SK-N-SH (cell line): Measurements from ENCODE around the gene CEBPZ. TPM values are rescaled to one million over a fixed set of nuclear protein-coding genes. Genes with fewer than 3 reads are reported as not detected.

Experiments
- CTCF ChIA-PET: fragments of 300-600, 350-600 bp; formaldehyde crosslinking; extraction: SDS; loops from one replicate; lab custom pipeline; 2021; lab: Yijun Ruan, JAX
- POLR2A ChIA-PET: fragments of 350-600 bp; sonication (Branson Sonifier 250); formaldehyde crosslinking; extraction: SDS; loops from one replicate; lab custom pipeline; 2020; ENCODE audit warnings: antibody characterized with exemption, inconsistent platforms; lab: Yijun Ruan, JAX
- DNase-seq: peaks from one replicate; pipeline ENCODE4 v3.0.0; 2012
- H2AFZ ChIP-seq: fragments of 200-600 bp; sonication (generic); 2 replicates; pipeline ENCODE4 v1.8.1; 2016; ENCODE audit warnings: antibody characterized with exemption, mild to moderate bottlenecking, low read depth
- H3F3A ChIP-seq: fragments of 200-600 bp; sonication (generic); replicated peaks from 2 replicates; pipeline ENCODE3; 2016; ENCODE audit warnings: antibody characterized with exemption, mild to moderate bottlenecking; ENCODE audit not compliant: insufficient read depth
- H3K27ac ChIP-seq, 2 experiments: fragments of 200-500 bp in 1 of 2; fragments of 200-600 bp in 1 of 2; sonication (Bioruptor generic) in 1 of 2; sonication (generic), shearing (Covaris generic) in 1 of 2; 2 replicates each; pipeline versions ENCODE4 v1.5.1 to v1.6.1; 2014 to 2016; ENCODE audit warnings: low read depth in 2 of 2, inconsistent platforms in 1 of 2, low read length in 1 of 2, mild to moderate bottlenecking in 1 of 2, mixed read lengths in 1 of 2
- H3K27me3 ChIP-seq: fragments of 200-600 bp; sonication (generic), shearing (Covaris generic); 2 replicates; pipeline ENCODE4 v1.6.1; 2016; ENCODE audit warnings: mixed run types; ENCODE audit not compliant: insufficient read depth
- H3K36me3 ChIP-seq, 2 experiments: fragments of 200-500 bp in 1 of 2; fragments of 200-600 bp in 1 of 2; sonication (Bioruptor generic) in 1 of 2; sonication (generic) in 1 of 2; replicated peaks in 1 of 2; 2 replicates each; pipeline versions ENCODE3 to v1.5.1; 2014 to 2016; ENCODE audit warnings: low read length in 1 of 2, mild to moderate bottlenecking in 1 of 2; ENCODE audit not compliant: insufficient read depth in 2 of 2, control insufficient read depth in 1 of 2
- H3K4me1 ChIP-seq, 2 experiments: fragments of 200-500 bp in 1 of 2; fragments of 200-600 bp in 1 of 2; sonication (Bioruptor generic) in 1 of 2; sonication (generic), shearing (Covaris generic) in 1 of 2; 2 replicates each; pipeline versions ENCODE4 v1.5.1 to v1.6.1; 2014 to 2016; ENCODE audit warnings: low read depth in 1 of 2, low read length in 1 of 2, mixed run types in 1 of 2; ENCODE audit not compliant: insufficient read depth in 2 of 2, control insufficient read depth in 1 of 2
- H3K4me2 ChIP-seq: fragments of 200-600 bp; sonication (generic), shearing (Covaris generic); 2 replicates; pipeline ENCODE4 v1.6.1; 2017; ENCODE audit warnings: mixed run types
- H3K4me3 ChIP-seq, 2 experiments: fragments of 200-500 bp in 1 of 2; fragments of 200-600 bp in 1 of 2; sonication (Bioruptor generic) in 1 of 2; sonication (generic), shearing (Covaris generic) in 1 of 2; 2 replicates each; pipeline versions ENCODE4 v1.5.1 to v1.8.1; 2014 to 2016; ENCODE audit warnings: low read depth in 2 of 2, inconsistent platforms in 1 of 2, low read length in 1 of 2, mild to moderate bottlenecking in 1 of 2, mixed read lengths in 1 of 2, moderate library complexity in 1 of 2
- H3K79me2 ChIP-seq: fragments of 200-600 bp; sonication (generic); 2 replicates; pipeline ENCODE4 v1.8.1; 2017; ENCODE audit warnings: mild to moderate bottlenecking; ENCODE audit not compliant: insufficient read depth
- H3K9ac ChIP-seq: fragments of 200-600 bp; sonication (generic); 2 replicates; pipeline ENCODE4 v1.6.1; 2017; ENCODE audit warnings: mixed run types
- H3K9me2 ChIP-seq: fragments of 200-600 bp; sonication (generic); 2 replicates; pipeline ENCODE4 v1.6.1; 2017; ENCODE audit warnings: mixed run types
- H3K9me3 ChIP-seq: fragments of 200-600 bp; sonication (generic); 2 replicates; pipeline ENCODE4 v1.6.1; 2017; ENCODE audit warnings: mixed run types, mild to moderate bottlenecking, moderate library complexity
- H4K20me1 ChIP-seq: fragments of 200-600 bp; sonication (generic); 2 replicates; pipeline ENCODE4 v1.6.1; 2017; ENCODE audit warnings: mild to moderate bottlenecking, mixed run types; ENCODE audit not compliant: insufficient read depth
- CTCF ChIP-seq: fragments of 200-600 bp; sonication (generic); IDR thresholded peaks from 2 replicates; pipeline ENCODE4 v1.6.1; 2017; ENCODE audit warnings: antibody characterized with exemption, mild to moderate bottlenecking, moderate library complexity
- ELF1 ChIP-seq: IDR thresholded peaks from 2 replicates; pipeline ENCODE4 v1.4.0; 2012
- EP300 ChIP-seq, 2 experiments: IDR thresholded peaks; 2 replicates each; pipeline versions ENCODE4 v1.4.0 to v1.6.1; 2012; ENCODE audit warnings: borderline replicate concordance in 1 of 2, low read depth in 1 of 2, low read length in 1 of 2
- EZH2phosphoT487 ChIP-seq: fragments of 200-600 bp; sonication (generic); IDR thresholded peaks from 2 replicates; pipeline ENCODE4 v1.6.1; 2017; ENCODE audit warnings: low read depth, mixed run types, mild to moderate bottlenecking, antibody characterized with exemption, moderate library complexity, borderline replicate concordance
- FOXJ3 ChIP-seq: sonication (generic); formaldehyde crosslinking; IDR thresholded peaks from 2 replicates; pipeline ENCODE4 v1.5.1; 2020; ENCODE audit warnings: mild to moderate bottlenecking, missing genetic modification reagents
- FOXM1 ChIP-seq: IDR thresholded peaks from 2 replicates; pipeline ENCODE4 v1.4.0; 2012; ENCODE audit warnings: low read depth, mild to moderate bottlenecking
- GABPA ChIP-seq: IDR thresholded peaks from 2 replicates; pipeline ENCODE4 v1.4.0; 2012; ENCODE audit warnings: low read depth, mild to moderate bottlenecking
- JUND ChIP-seq: IDR thresholded peaks from 2 replicates; pipeline ENCODE4 v1.4.0; 2012
- MXI1 ChIP-seq: IDR thresholded peaks from 2 replicates; pipeline ENCODE4 v1.6.1; 2012; ENCODE audit warnings: mild to moderate bottlenecking, low read depth, low read length, improper control_type of control experiment
- NFIC ChIP-seq: IDR thresholded peaks from 2 replicates; pipeline ENCODE4 v1.4.0; 2012; ENCODE audit warnings: borderline replicate concordance
- NRF1 ChIP-seq: IDR thresholded peaks from 2 replicates; pipeline ENCODE4 v1.6.1; 2012; ENCODE audit warnings: low read depth, mild to moderate bottlenecking, low read length
- POLR2AphosphoS5 ChIP-seq: IDR thresholded peaks from 2 replicates; pipeline ENCODE4 v1.6.1; 2012; ENCODE audit warnings: low read depth, low read length
- RCOR1 ChIP-seq: fragments of 150-350 bp; IDR thresholded peaks from 2 replicates; pipeline ENCODE4 v1.6.1; 2017; ENCODE audit warnings: antibody characterized with exemption, low read length
- REST ChIP-seq: IDR thresholded peaks from 2 replicates; pipeline ENCODE4 v1.6.1; 2012; ENCODE audit warnings: mild to moderate bottlenecking, low read depth, low read length, moderate library complexity
- RFX5 ChIP-seq: IDR thresholded peaks from 2 replicates; pipeline ENCODE4 v1.6.1; 2012; ENCODE audit warnings: mild to moderate bottlenecking, improper control_type of control experiment, low read length
- RXRA ChIP-seq: IDR thresholded peaks from 2 replicates; pipeline ENCODE4 v1.4.0; 2012; ENCODE audit warnings: low read depth, mild to moderate bottlenecking, borderline replicate concordance
- SIN3A ChIP-seq: IDR thresholded peaks from 2 replicates; pipeline ENCODE4 v1.6.1; 2012; ENCODE audit warnings: low read depth, mild to moderate bottlenecking, low read length, moderate library complexity, borderline replicate concordance
- SMC3 ChIP-seq: IDR thresholded peaks from 2 replicates; pipeline ENCODE4 v1.6.1; 2012; ENCODE audit warnings: low read depth, low read length, improper control_type of control experiment
- TAF1 ChIP-seq: IDR thresholded peaks from 2 replicates; pipeline ENCODE4 v1.6.1; 2012; ENCODE audit warnings: low read depth, mild to moderate bottlenecking, low read length, moderate library complexity, borderline replicate concordance
- TEAD4 ChIP-seq: IDR thresholded peaks from 2 replicates; pipeline ENCODE4 v1.4.0; 2012; ENCODE audit warnings: mild to moderate bottlenecking, borderline replicate concordance; ENCODE audit not compliant: insufficient read depth
- USF1 ChIP-seq: IDR thresholded peaks from 2 replicates; pipeline ENCODE4 v1.4.0; 2012; ENCODE audit warnings: low read depth, borderline replicate concordance
- YY1 ChIP-seq: IDR thresholded peaks from 2 replicates; pipeline ENCODE4 v1.4.0; 2012; ENCODE audit warnings: low read depth, mild to moderate bottlenecking
- WGBS: methylation state at CpG from one replicate; pipeline ENCODE4 v1.1.6; 2017; ENCODE audit warnings: low lambda C conversion rate; 5-methylcytosine and 5-hydroxymethylcytosine counted together
- polyA plus RNA-seq, 3 experiments: library from polyadenylated mRNA; depleted of rRNA; stranded (reverse); fragments of >200 nt; gene quantifications; 2 replicates each; pipeline ENCODE4 v1.2.3, GENCODE V29; 2012
- TF ChIP-seq, protein P1 (sequence below): fragments of 150-350 bp; IDR thresholded peaks from 2 replicates; pipeline ENCODE4 v1.6.1; 2016; ENCODE audit warnings: mild to moderate bottlenecking, low read depth, low read length
- TF ChIP-seq, protein P2 (sequence below): IDR thresholded peaks from 2 replicates; pipeline ENCODE4; 2012

Gene CEBPZ
- polyA plus RNA-seq, 1 of the 3 experiments (the other 2 are of a cell fraction): 9.7 TPM

DNA sequence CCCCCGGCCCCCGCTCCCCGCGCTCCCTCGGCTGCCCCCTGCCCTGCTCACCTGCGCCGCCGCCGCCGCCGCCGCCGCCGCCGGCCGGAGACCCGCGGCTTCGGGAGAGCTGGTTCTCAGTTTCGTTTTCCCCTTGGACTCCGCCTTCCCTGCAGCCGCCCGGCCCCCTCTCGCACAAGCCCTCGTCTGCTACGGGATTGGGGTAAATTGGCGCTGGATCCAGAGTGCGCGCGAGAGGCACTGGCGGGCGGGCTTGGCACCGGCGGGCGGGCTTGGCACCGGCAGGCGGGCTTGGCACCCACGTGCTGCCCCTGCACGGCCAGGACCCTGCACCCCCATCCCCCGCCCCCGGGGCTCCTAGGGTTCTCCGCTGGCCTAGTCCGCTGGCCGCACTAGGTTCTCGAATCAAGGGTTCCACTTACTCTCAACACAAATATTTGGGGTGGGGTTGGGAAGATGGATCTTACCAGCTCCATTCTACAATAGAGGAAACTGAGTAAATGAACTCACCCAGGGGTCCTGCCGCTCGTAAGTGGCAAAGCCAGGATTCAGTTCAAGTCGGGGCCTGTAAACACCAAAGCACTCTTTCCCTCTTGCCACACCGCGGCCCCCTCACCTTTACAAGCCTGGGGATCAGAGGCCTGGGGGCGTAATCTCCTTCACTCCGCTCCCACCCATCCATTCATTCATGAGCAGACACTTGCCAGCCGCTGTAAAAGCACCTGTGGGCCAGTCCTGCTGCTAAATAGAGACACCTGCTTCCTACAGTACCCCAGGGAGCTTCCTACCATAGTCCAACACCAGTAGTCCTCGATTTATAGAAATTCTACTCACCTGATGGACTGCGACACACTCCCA lies 74.3 kb downstream of the CEBPZ start, which contains the start of gene EIF2AK2:
TSS of gene EIF2AK2 (minus strand) at position 124 of the 858 bp plus-strand sequence. CDS start 9,174 bp downstream, outside the sequence.
- Histone ChIP-seq H3K4me1 (peaks cover 10 to 15% of the 10 kb centered on the region in 2 experiments; a peak in 3 of 4 replicates), H3K27ac (peak within 1 kb of the TSS; percentile 74 to 77), H4K20me1 (no peaks in the 10 kb centered on the region), H3K9ac (peak within 1 kb of the TSS; percentile 87), H3K4me3 (peak within 1 kb of the TSS; percentile 68), H3K4me2 (peak within 1 kb of the TSS; percentile 86), H3K36me3 (peaks cover 0 to 9% of the 10 kb centered on the region in 2 experiments), H3K9me3 (no peaks in the 10 kb centered on the region), H2AFZ (peak within 1 kb of the TSS; percentile 89), H3K27me3 (no peaks in the 10 kb centered on the region), H3K79me2 (peaks cover 46% of the 10 kb centered on the region), H3K9me2 (no peaks in the 10 kb centered on the region), H3F3A (no peaks in the 10 kb centered on the region)
- WGBS: 27% methylated on average over 35 of the region's 55 CpGs
- DNase-seq: peak; percentile 100
- ChIA-PET CTCF (interaction anchor here (0.8 to 5.3 kb wide), 6 partner anchors 11 to 723 kb away, joined by 3 to 57 read pairs (median 4); no protein-coding TSS in a partner anchor), POLR2A (interaction anchor here (1.0 to 2.0 kb wide), 4 partner anchors 11 to 168 kb away, joined by 3 to 5 read pairs (median 4); partner anchors contain the start of genes CEBPZOS and PRKD3)
- TF ChIP-seq RFX5: no peak
- no peak for TF ChIP-seq JUND
- no peak for TF ChIP-seq ELF1
- no peak for TF ChIP-seq TEAD4
- TF ChIP-seq GABPA: no peak
- peak in 1 of 2 experiments; percentile 55; a peak in 1 of 4 replicates for TF ChIP-seq EP300 (IDR thresholded peaks at IDR 0.05; ENCODE audit: borderline replicate concordance in 1 of 2, low read depth in 1 of 2, low read length in 1 of 2)
- no peak for TF ChIP-seq CTCF
- TF ChIP-seq NFIC: peak; percentile 18; the same call in 1 of the 2 replicates
- TF ChIP-seq YY1: no peak
- TF ChIP-seq RCOR1: peak; percentile 47; the same call in 1 of the 2 replicates
- TF ChIP-seq MXI1: peak; percentile 89
- no peak for TF ChIP-seq RXRA
- peak; percentile 64; the same call in 1 of the 2 replicates for TF ChIP-seq SIN3A
- no peak for TF ChIP-seq REST
- no peak for TF ChIP-seq SMC3
- TF ChIP-seq, protein P1, sequence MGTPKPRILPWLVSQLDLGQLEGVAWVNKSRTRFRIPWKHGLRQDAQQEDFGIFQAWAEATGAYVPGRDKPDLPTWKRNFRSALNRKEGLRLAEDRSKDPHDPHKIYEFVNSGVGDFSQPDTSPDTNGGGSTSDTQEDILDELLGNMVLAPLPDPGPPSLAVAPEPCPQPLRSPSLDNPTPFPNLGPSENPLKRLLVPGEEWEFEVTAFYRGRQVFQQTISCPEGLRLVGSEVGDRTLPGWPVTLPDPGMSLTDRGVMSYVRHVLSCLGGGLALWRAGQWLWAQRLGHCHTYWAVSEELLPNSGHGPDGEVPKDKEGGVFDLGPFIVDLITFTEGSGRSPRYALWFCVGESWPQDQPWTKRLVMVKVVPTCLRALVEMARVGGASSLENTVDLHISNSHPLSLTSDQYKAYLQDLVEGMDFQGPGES: no peak
- no peak for TF ChIP-seq EZH2phosphoT487
- TF ChIP-seq FOXJ3 (CRISPR knock-in tag): no peak
- 0 out of 2 replicates have a peak, but pooled peaks have one; percentile 59 for TF ChIP-seq TAF1
- TF ChIP-seq NRF1: 0 out of 2 replicates have a peak, but pooled peaks have one; percentile 30
- peak; percentile 15; the same call in 1 of the 2 replicates for TF ChIP-seq POLR2AphosphoS5
- no peak for TF ChIP-seq USF1
- TF ChIP-seq, protein P2, sequence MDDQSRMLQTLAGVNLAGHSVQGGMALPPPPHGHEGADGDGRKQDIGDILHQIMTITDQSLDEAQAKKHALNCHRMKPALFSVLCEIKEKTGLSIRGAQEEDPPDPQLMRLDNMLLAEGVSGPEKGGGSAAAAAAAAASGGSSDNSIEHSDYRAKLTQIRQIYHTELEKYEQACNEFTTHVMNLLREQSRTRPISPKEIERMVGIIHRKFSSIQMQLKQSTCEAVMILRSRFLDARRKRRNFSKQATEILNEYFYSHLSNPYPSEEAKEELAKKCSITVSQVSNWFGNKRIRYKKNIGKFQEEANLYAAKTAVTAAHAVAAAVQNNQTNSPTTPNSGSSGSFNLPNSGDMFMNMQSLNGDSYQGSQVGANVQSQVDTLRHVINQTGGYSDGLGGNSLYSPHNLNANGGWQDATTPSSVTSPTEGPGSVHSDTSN: no peak
- no peak for TF ChIP-seq FOXM1
